K562 (cell line): ENCODE measurements around the gene GCHFR. TPM values are rescaled to one million over a fixed set of nuclear protein-coding genes. Genes with fewer than 3 reads are reported as not detected.
A peak's percentile ranks its signal among the peaks of the same experiment; 100 is the strongest.

Source experiments
- BRCA1 ChIP-seq, 2 experiments: fragments of 450-650 bp in 1 of 2; sonication (generic) in 1 of 2; formaldehyde crosslinking in 1 of 2; IDR thresholded peaks; 2 replicates each; pipeline versions ENCODE4 v1.5.0 to v1.6.1; 2017 to 2020; ENCODE audit warnings: mild to moderate bottlenecking in 1 of 2, missing genetic modification reagents in 1 of 2
- CHD2 ChIP-seq: IDR thresholded peaks from 2 replicates; pipeline ENCODE4 v1.6.1; 2011; ENCODE audit warnings: low read depth, low read length
- ETV6 ChIP-seq, 3 experiments: fragments of 150-350 bp in 1 of 3; sonication (generic) in 1 of 3; formaldehyde crosslinking in 1 of 3; IDR thresholded peaks; 2 replicates each; pipeline versions ENCODE4 v1.6.1 to v1.8.0; 2014 to 2022; ENCODE audit warnings: borderline replicate concordance in 2 of 3, low read depth in 2 of 3, antibody characterized with exemption in 1 of 3, low read length in 1 of 3, mild to moderate bottlenecking in 1 of 3, missing genetic modification reagents in 1 of 3
- GTF2E2 ChIP-seq: fragments of 200-800 bp; sonication (Bioruptor generic); IDR thresholded peaks from 2 replicates; pipeline ENCODE4 v1.6.1; 2016; ENCODE audit warnings: missing genetic modification characterization, missing compliant biosample characterization
- HOXB6 ChIP-seq: fragments of 250-450 bp; sonication (Bioruptor Pico); IDR thresholded peaks from 2 replicates; pipeline ENCODE4 v1.5.1; 2022; ENCODE audit warnings: mild to moderate bottlenecking, borderline replicate concordance
- IRF1 ChIP-seq: sonication (generic); formaldehyde crosslinking; IDR thresholded peaks from 2 replicates; pipeline ENCODE4 v1.8.0; 2022; ENCODE audit warnings: missing genetic modification reagents, mild to moderate bottlenecking, borderline replicate concordance
- MAFF ChIP-seq: IDR thresholded peaks from 2 replicates; pipeline ENCODE4 v1.6.1; 2012; ENCODE audit warnings: low read length, improper control_type of control experiment
- MLLT1 ChIP-seq, 2 experiments: fragments of 450-650 bp; IDR thresholded peaks; 2 replicates each; pipeline ENCODE4 v1.6.1; 2016
- POLR3A ChIP-seq: IDR thresholded peaks from 2 replicates; pipeline ENCODE4 v1.6.1; 2011; ENCODE audit warnings: borderline replicate concordance, mild to moderate bottlenecking, moderate library complexity; ENCODE audit not compliant: insufficient read length, insufficient read depth; ENCODE audit errors: extremely low read depth
- PTRF ChIP-seq: fragments of 450-650 bp; IDR thresholded peaks from 2 replicates; pipeline ENCODE4 v1.6.1; 2016; ENCODE audit warnings: mild to moderate bottlenecking, missing genetic modification characterization, missing compliant biosample characterization
- SOX6 ChIP-seq: fragments of 450-650 bp; IDR thresholded peaks from 2 replicates; pipeline ENCODE4 v1.6.1; 2014; ENCODE audit warnings: mild to moderate bottlenecking
- ZNF165 ChIP-seq: fragments of 250-450 bp; sonication (Bioruptor Pico); IDR thresholded peaks from 2 replicates; pipeline ENCODE4 v1.4.0; 2020; ENCODE audit warnings: borderline replicate concordance
- ZNF175 ChIP-seq: fragments of 200-800 bp; sonication (Bioruptor generic); IDR thresholded peaks from 2 replicates; pipeline ENCODE4 v1.6.1; 2016; ENCODE audit warnings: low read depth, mild to moderate bottlenecking, missing genetic modification characterization, missing compliant biosample characterization
- ZNF23 ChIP-seq: fragments of 250-450 bp; sonication (Bioruptor Pico); IDR thresholded peaks from 2 replicates; pipeline ENCODE4 v1.4.0; 2020; ENCODE audit warnings: mild to moderate bottlenecking
- ZNF766 ChIP-seq: fragments of 200-800 bp; sonication (Bioruptor generic); conservative IDR thresholded peaks from 2 replicates; pipeline ENCODE4 v1.6.1; 2016; ENCODE audit warnings: missing genetic modification characterization, missing compliant biosample characterization
- ZNF778 ChIP-seq: fragments of 450-650 bp; formaldehyde crosslinking; IDR thresholded peaks from 2 replicates; pipeline ENCODE4 v1.4.0; 2020; ENCODE audit warnings: mild to moderate bottlenecking, moderate library complexity
- polyA plus RNA-seq, 8 experiments: library from polyadenylated mRNA; depleted of rRNA in 4 of 8; stranded (reverse) in 5 of 8; unstranded in 3 of 8; fragments of >200 nt; fragmentation: Nextera tagmentation in 2 of 8; fragmentation: Illumina TruSeq in 1 of 8; extraction: Ambion mirVana in 2 of 8; extraction: Trizol in 1 of 8; gene quantifications; 2 replicates each; pipeline versions ENCODE4 v1.2.1 to v1.2.3, GENCODE V29; 2011 to 2014; ENCODE audit warnings: inconsistent platforms in 1 of 8, missing spikeins in 1 of 8
- total RNA-seq, 7 experiments: library from RNA; depleted of rRNA in 6 of 7; stranded (reverse); fragments of >200 nt in 6 of 7; fragmentation: Illumina TruSeq in 2 of 7; extraction: Trizol in 2 of 7; gene quantifications; 2 replicates each; pipeline versions ENCODE4 v1.2.1 to v1.2.3, GENCODE V29; 2011 to 2021; ENCODE audit warnings: low replicate concordance in 1 of 7
- TF ChIP-seq, protein P1 (sequence below), 2 experiments: fragments of 200-800 bp in 1 of 2; sonication (Bioruptor generic) in 1 of 2; sonication (generic) in 1 of 2; formaldehyde crosslinking in 1 of 2; IDR thresholded peaks in 1 of 2; conservative IDR thresholded peaks in 1 of 2; 2 replicates each; pipeline versions ENCODE4 v1.5.0 to v1.6.1; 2016 to 2020; ENCODE audit warnings: missing compliant biosample characterization in 1 of 2, missing genetic modification characterization in 1 of 2, missing genetic modification reagents in 1 of 2
- TF ChIP-seq, protein P2 (sequence below): fragments of 200-800 bp; sonication (Bioruptor generic); IDR thresholded peaks from 2 replicates; pipeline ENCODE4 v1.6.1; 2017; ENCODE audit warnings: missing genetic modification characterization, missing compliant biosample characterization
- TF ChIP-seq, protein P3 (sequence below): fragments of 450-650 bp; IDR thresholded peaks from 2 replicates; pipeline ENCODE4 v1.6.1; 2016; ENCODE audit warnings: antibody characterized with exemption

The GCHFR gene
- total and polyA plus RNA-seq, 9 of the 15 experiments (the other 6 are each of a cell fraction or from before 2014, with no cell fraction given), result 8.7 to 83.5 (median 20.8) TPM

GRCh38 chr15:40763801-40764628 is at the start of gene GCHFR (continued):
- TF ChIP-seq, protein P1, sequence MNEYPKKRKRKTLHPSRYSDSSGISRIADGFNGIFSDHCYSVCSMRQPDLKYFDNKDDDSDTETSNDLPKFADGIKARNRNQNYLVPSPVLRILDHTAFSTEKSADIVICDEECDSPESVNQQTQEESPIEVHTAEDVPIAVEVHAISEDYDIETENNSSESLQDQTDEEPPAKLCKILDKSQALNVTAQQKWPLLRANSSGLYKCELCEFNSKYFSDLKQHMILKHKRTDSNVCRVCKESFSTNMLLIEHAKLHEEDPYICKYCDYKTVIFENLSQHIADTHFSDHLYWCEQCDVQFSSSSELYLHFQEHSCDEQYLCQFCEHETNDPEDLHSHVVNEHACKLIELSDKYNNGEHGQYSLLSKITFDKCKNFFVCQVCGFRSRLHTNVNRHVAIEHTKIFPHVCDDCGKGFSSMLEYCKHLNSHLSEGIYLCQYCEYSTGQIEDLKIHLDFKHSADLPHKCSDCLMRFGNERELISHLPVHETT (CRISPR knock-in tag; conservative IDR thresholded peaks at IDR 0.05 in 1 of 2, IDR thresholded peaks at IDR 0.05 in 1 of 2), result peak in 1 of 2 experiments; percentile 85; a peak in 2 of 4 replicates
- TF ChIP-seq SOX6, result no peak; the same call in 1 of the 2 replicates
- TF ChIP-seq, protein P2, sequence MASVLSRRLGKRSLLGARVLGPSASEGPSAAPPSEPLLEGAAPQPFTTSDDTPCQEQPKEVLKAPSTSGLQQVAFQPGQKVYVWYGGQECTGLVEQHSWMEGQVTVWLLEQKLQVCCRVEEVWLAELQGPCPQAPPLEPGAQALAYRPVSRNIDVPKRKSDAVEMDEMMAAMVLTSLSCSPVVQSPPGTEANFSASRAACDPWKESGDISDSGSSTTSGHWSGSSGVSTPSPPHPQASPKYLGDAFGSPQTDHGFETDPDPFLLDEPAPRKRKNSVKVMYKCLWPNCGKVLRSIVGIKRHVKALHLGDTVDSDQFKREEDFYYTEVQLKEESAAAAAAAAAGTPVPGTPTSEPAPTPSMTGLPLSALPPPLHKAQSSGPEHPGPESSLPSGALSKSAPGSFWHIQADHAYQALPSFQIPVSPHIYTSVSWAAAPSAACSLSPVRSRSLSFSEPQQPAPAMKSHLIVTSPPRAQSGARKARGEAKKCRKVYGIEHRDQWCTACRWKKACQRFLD (CRISPR knock-in tag), result peak; percentile 89
- TF ChIP-seq IRF1 (CRISPR knock-in tag), result no peak
- TF ChIP-seq ZNF778 (CRISPR knock-in tag), result no peak
- TF ChIP-seq ZNF165, result no peak
- TF ChIP-seq BRCA1 (IDR thresholded peaks at IDR 0.05), result no peak
- no peak for TF ChIP-seq BRCA1 (CRISPR knock-in tag; IDR thresholded peaks at IDR 0.05)
- TF ChIP-seq PTRF (tag), result no peak
- TF ChIP-seq HOXB6 (CRISPR knock-in tag), result no peak
- peak; percentile 42; the same call in 1 of the 2 replicates for TF ChIP-seq CHD2
- no peak for TF ChIP-seq ZNF175
- TF ChIP-seq MLLT1 (IDR thresholded peaks at IDR 0.05), result no peak
- TF ChIP-seq POLR3A, result no peak
- TF ChIP-seq ZNF23 (CRISPR knock-in tag), result no peak
- no peak for TF ChIP-seq GTF2E2 (tag)
- TF ChIP-seq ZNF766 (CRISPR knock-in tag), result no peak
- no peak for TF ChIP-seq MAFF
- TF ChIP-seq ETV6 (IDR thresholded peaks at IDR 0.05; ENCODE audit: borderline replicate concordance in 1 of 2, low read depth in 2 of 2, low read length in 1 of 2), result no peak
- no peak; the same call in 1 of the 2 replicates for TF ChIP-seq ETV6 (CRISPR knock-in tag; IDR thresholded peaks at IDR 0.05; ENCODE audit: borderline replicate concordance)
- TF ChIP-seq, protein P3, sequence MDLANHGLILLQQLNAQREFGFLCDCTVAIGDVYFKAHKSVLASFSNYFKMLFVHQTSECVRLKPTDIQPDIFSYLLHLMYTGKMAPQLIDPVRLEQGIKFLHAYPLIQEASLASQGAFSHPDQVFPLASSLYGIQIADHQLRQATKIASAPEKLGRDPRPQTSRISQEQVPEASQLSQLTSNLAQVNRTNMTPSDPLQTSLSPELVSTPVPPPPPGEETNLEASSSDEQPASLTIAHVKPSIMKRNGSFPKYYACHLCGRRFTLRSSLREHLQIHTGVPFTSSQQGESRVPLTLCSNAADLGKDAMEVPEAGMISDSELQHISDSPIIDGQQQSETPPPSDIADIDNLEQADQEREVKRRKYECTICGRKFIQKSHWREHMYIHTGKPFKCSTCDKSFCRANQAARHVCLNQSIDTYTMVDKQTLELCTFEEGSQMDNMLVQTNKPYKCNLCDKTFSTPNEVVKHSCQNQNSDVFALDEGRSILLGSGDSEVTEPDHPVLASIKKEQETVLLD, result no peak; the same call in 1 of the 2 replicates
